GM21825 (cell line): ENCODE measurements around the gene LGALS3BP.

ENCODE experiments used
- ATAC-seq: cut with Tn5 transposase; IDR thresholded peaks from one replicate; pipeline ENCODE4 v1.9.1; 2021; ENCODE audit warnings: mild to moderate bottlenecking, moderate library complexity; ENCODE audit not compliant: unreplicated experiment

Gene LGALS3BP

GRCh38 chr17:79000396-79001189 is 20.9 kb upstream of the LGALS3BP start:
- ATAC-seq: no peak

GRCh38 chr17:78999947-79000395 is 20.2 kb upstream of the LGALS3BP start:
- ATAC-seq: no peak

GRCh38 chr17:78999056-78999768 is 19.5 kb upstream of the LGALS3BP start:
- ATAC-seq: no peak

GRCh38 chr17:78998311-78999055 is 18.8 kb upstream of the LGALS3BP start:
- no peak for ATAC-seq

- ATAC-seq: no peak
Observed at GRCh38 chr17:78997881-78998280, 18.2 kb upstream of the LGALS3BP start.

- no peak for ATAC-seq
Observed at GRCh38 chr17:78997231-78997741, 17.6 kb upstream of the LGALS3BP start.

GRCh38 chr17:78996781-78997201 is 17.1 kb upstream of the LGALS3BP start:
- ATAC-seq: no peak

GRCh38 chr17:78995761-78996451 is 16.2 kb upstream of the LGALS3BP start:
- ATAC-seq: no peak

GRCh38 chr17:78995022-78995760 is 15.5 kb upstream of the LGALS3BP start:
- no peak for ATAC-seq

GRCh38 chr17:78993981-78994671 is 14.4 kb upstream of the LGALS3BP start:
- ATAC-seq: no peak

GRCh38 chr17:78993241-78993956 is 13.7 kb upstream of the LGALS3BP start:
- ATAC-seq: no peak

GRCh38 chr17:78992542-78993212 is 13.0 kb upstream of the LGALS3BP start:
- ATAC-seq: no peak

GRCh38 chr17:78991906-78992532 is 12.3 kb upstream of the LGALS3BP start:
- ATAC-seq: no peak

- ATAC-seq: no peak
Observed at GRCh38 chr17:78991017-78991738, 11.5 kb upstream of the LGALS3BP start.

GRCh38 chr17:78990349-78991016 is 10.8 kb upstream of the LGALS3BP start:
- ATAC-seq: no peak

- no peak for ATAC-seq
Observed at GRCh38 chr17:78988152-78988551, 8.4 kb upstream of the LGALS3BP start.
